Loucy (cell line): ENCODE measurements around the gene ZNG1A.
"Not testable (repeated sequence)": the region's sequence is repeated elsewhere in the genome, so short reads cannot be mapped to it uniquely, and the experiment has no call there.

Experiments
- H2AFZ ChIP-seq: fragments of 200-600 bp; sonication (generic); 2 replicates; pipeline ENCODE4 v1.6.0; 2016; ENCODE audit warnings: antibody characterized with exemption, mild to moderate bottlenecking, low read length, moderate library complexity
- H3F3A ChIP-seq: fragments of 200-600 bp; 2 replicates; pipeline ENCODE4 v1.6.0; 2016; ENCODE audit warnings: antibody characterized with exemption, low read depth, mild to moderate bottlenecking
- H3K27me3 ChIP-seq: fragments of 200-600 bp; sonication (generic); 2 replicates; pipeline ENCODE4 v1.6.1; 2014; ENCODE audit warnings: low read length, mild to moderate bottlenecking; ENCODE audit not compliant: insufficient read depth, poor library complexity, severe bottlenecking
- H3K36me3 ChIP-seq: fragments of 200-600 bp; sonication (generic); 2 replicates; pipeline ENCODE4 v1.6.1; 2016; ENCODE audit warnings: low read length; ENCODE audit not compliant: insufficient read depth
- H3K4me1 ChIP-seq: fragments of 200-600 bp; sonication (generic); 2 replicates; pipeline ENCODE4 v1.5.1; 2014; ENCODE audit warnings: low read length, mild to moderate bottlenecking; ENCODE audit not compliant: insufficient read depth, poor library complexity, severe bottlenecking
- H3K4me2 ChIP-seq: fragments of 200-600 bp; sonication (generic); 2 replicates; pipeline ENCODE4 v1.6.0; 2014; ENCODE audit warnings: antibody characterized with exemption, low read length, low read depth, mild to moderate bottlenecking; ENCODE audit not compliant: poor library complexity, severe bottlenecking
- H3K4me3 ChIP-seq: fragments of 200-600 bp; sonication (generic); 2 replicates; pipeline ENCODE4 v1.5.1; 2014; ENCODE audit warnings: low read length, mild to moderate bottlenecking, mixed read lengths; ENCODE audit not compliant: poor library complexity, severe bottlenecking
- H3K79me2 ChIP-seq: fragments of 200-600 bp; sonication (generic); 2 replicates; pipeline ENCODE4 v1.6.1; 2014; ENCODE audit warnings: low read length; ENCODE audit not compliant: insufficient read depth
- H3K9ac ChIP-seq: fragments of 200-600 bp; sonication (generic); 2 replicates; pipeline ENCODE4 v1.6.0; 2014; ENCODE audit warnings: mild to moderate bottlenecking, low read depth, low read length, moderate library complexity; ENCODE audit not compliant: poor library complexity, severe bottlenecking
- H3K9me2 ChIP-seq: fragments of 200-600 bp; sonication (generic); replicated peaks from 2 replicates; pipeline ENCODE4 v1.6.1; 2016; ENCODE audit warnings: low read depth, low read length, mixed read lengths
- H3K9me3 ChIP-seq: fragments of 200-600 bp; sonication (generic); 2 replicates; pipeline ENCODE4 v1.6.1; 2014; ENCODE audit warnings: mild to moderate bottlenecking, antibody characterized with exemption, low read length, low read depth; ENCODE audit not compliant: insufficient read depth
- H4K20me1 ChIP-seq: fragments of 200-600 bp; sonication (generic); 2 replicates; pipeline ENCODE4 v1.6.0; 2014; ENCODE audit warnings: antibody characterized with exemption, low read length, mild to moderate bottlenecking; ENCODE audit not compliant: insufficient read depth, poor library complexity, severe bottlenecking

ZNG1A gene

GRCh38 chr9:78333-78732 is 100.5 kb downstream of the ZNG1A start:
- not testable (repeated sequence) for H3K79me2 ChIP-seq, H2AFZ ChIP-seq, H3K9ac ChIP-seq, H3K4me1 ChIP-seq, H3K4me3 ChIP-seq, H3K9me2 ChIP-seq, H3K9me3 ChIP-seq, H3K36me3 ChIP-seq, H3K27me3 ChIP-seq, H3F3A ChIP-seq, H3K4me2 ChIP-seq, H4K20me1 ChIP-seq

DNA sequence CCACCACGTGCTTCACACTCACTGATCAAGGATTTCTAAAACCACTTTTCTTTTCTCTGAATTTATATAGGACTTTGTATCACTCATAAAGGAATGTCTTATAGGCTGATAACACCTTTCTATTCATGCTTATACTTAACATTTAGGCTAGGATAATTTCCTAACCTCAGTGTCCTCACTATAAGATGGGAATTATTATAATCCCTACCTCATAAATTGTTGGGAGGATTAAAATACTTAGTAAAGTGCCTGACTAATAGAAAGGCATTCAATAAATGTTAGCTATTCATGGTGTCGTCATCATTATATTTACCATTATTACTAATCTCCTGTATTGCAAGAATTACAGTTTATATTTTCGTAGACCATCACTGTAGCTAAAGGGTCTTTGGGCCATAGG is 102.5 kb downstream of the ZNG1A start:
- not testable (repeated sequence) for H3K4me2 ChIP-seq, H4K20me1 ChIP-seq, H3K9me2 ChIP-seq, H3F3A ChIP-seq, H3K36me3 ChIP-seq, H3K79me2 ChIP-seq, H3K27me3 ChIP-seq, H3K9me3 ChIP-seq, H3K9ac ChIP-seq, H2AFZ ChIP-seq, H3K4me1 ChIP-seq, H3K4me3 ChIP-seq

- not testable (repeated sequence) for H2AFZ ChIP-seq, H3K9me2 ChIP-seq, H3K9me3 ChIP-seq, H3K4me3 ChIP-seq, H3K36me3 ChIP-seq, H4K20me1 ChIP-seq, H3K4me1 ChIP-seq, H3F3A ChIP-seq, H3K27me3 ChIP-seq, H3K4me2 ChIP-seq, H3K79me2 ChIP-seq, H3K9ac ChIP-seq
Measured at GRCh38 chr9:73900-74525, 104.8 kb downstream of the ZNG1A start.

- H3K4me1 ChIP-seq, H4K20me1 ChIP-seq, H3K4me2 ChIP-seq, H2AFZ ChIP-seq, H3K9ac ChIP-seq, H3K4me3 ChIP-seq, H3K79me2 ChIP-seq, H3K9me3 ChIP-seq, H3K36me3 ChIP-seq, H3K27me3 ChIP-seq, H3K9me2 ChIP-seq, H3F3A ChIP-seq: not testable (repeated sequence)
Measured at GRCh38 chr9:73076-73899, 105.6 kb downstream of the ZNG1A start.
